ENCODE measurements around the gene CT47A7. TPM values are rescaled to one million over a fixed set of nuclear protein-coding genes. Genes with fewer than 3 reads are reported as not detected.
A peak's percentile ranks its signal among the peaks of the same experiment; 100 is the strongest.
"Not testable (repeated sequence)": the region's sequence is repeated elsewhere in the genome, so short reads cannot be mapped to it uniquely, and the experiment has no call there.

The CT47A7 gene
- polyA plus RNA-seq, 2 of the 4 experiments (the other 2 are of a cell fraction) = not detected

GRCh38 chrX:120999413-120999812 is 43.0 kb upstream of the CT47A7 start:
- FAIRE-seq = peak; percentile 80
- Histone ChIP-seq H3K4me2 (no peak overlapping the region), H3K9me3 (no peaks in the 10 kb centered on the region), H3K4me3 (no peak overlapping the region), H3K27ac (no peak overlapping the region), H3K4me1 (no peaks in the 10 kb centered on the region)
- 46% methylated on average over 3 of the region's 3 CpGs for WGBS (ENCODE audit: missing lambda C conversion rate)
- POLR2A ChIA-PET = no interaction called here
- ATAC-seq = no peak
- no peak for DNase-seq (ENCODE audit: low read depth in 1 of 2, low spot score in 1 of 2)
- TF ChIP-seq HDAC2 (IDR thresholded peaks at IDR 0.05) (no peak), MAFK (IDR thresholded peaks at IDR 0.05; ENCODE audit: partially characterized antibody) (no peak), RCOR1 (IDR thresholded peaks at IDR 0.05; ENCODE audit: low read depth, low read length) (no peak), ZC3H11A (IDR thresholded peaks at IDR 0.05) (no peak), PHF8 (IDR thresholded peaks at IDR 0.05; ENCODE audit: borderline replicate concordance, low read depth) (no peak), GATA3 (IDR thresholded peaks at IDR 0.05; ENCODE audit: borderline replicate concordance) (no peak), EHMT2 (IDR thresholded peaks at IDR 0.05; ENCODE audit: low read depth) (no peak), FOSB (CRISPR knock-in tag; IDR thresholded peaks at IDR 0.05) (no peak), TFCP2L1 (CRISPR knock-in tag; IDR thresholded peaks at IDR 0.05) (no peak), SREBF2 (IDR thresholded peaks at IDR 0.05) (no peak), FOSL2 (IDR thresholded peaks at IDR 0.05) (no peak), FOSL2 (CRISPR knock-in tag; IDR thresholded peaks at IDR 0.05) (no peak), POLR2AphosphoS2 (conservative IDR thresholded peaks at IDR 0.05; ENCODE audit: low read length) (no peak), CHD2 (IDR thresholded peaks at IDR 0.05; ENCODE audit: low read length, partially characterized antibody) (no peak), NPAS2 (CRISPR knock-in tag; IDR thresholded peaks at IDR 0.05; ENCODE audit: borderline replicate concordance) (no peak), FOXS1 (CRISPR knock-in tag; IDR thresholded peaks at IDR 0.05) (no peak), MYC (IDR thresholded peaks at IDR 0.05; ENCODE audit: borderline replicate concordance, low read length) (no peak), RNF2 (IDR thresholded peaks at IDR 0.05; ENCODE audit: borderline replicate concordance, low read depth) (no peak)
- TF ChIP-seq, protein P1, sequence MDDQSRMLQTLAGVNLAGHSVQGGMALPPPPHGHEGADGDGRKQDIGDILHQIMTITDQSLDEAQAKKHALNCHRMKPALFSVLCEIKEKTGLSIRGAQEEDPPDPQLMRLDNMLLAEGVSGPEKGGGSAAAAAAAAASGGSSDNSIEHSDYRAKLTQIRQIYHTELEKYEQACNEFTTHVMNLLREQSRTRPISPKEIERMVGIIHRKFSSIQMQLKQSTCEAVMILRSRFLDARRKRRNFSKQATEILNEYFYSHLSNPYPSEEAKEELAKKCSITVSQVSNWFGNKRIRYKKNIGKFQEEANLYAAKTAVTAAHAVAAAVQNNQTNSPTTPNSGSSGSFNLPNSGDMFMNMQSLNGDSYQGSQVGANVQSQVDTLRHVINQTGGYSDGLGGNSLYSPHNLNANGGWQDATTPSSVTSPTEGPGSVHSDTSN (IDR thresholded peaks at IDR 0.05) = no peak
- CTCF ChIA-PET = no interaction called here

GRCh38 chrX:120985660-120986059 is 29.3 kb upstream of the CT47A7 start, which contains the start of gene CT47A1:
Gene CT47A1 (minus strand): TSS chrX:120985760. CDS start chrX:120985529, 231 bp downstream.
- H3K4me3 ChIP-seq; H3K27ac ChIP-seq; ATAC-seq; DNase-seq (ENCODE audit: low read depth in 1 of 2, low spot score in 1 of 2); FAIRE-seq; CTCF ChIA-PET; H3K4me1 ChIP-seq; H3K9me3 ChIP-seq; H3K4me2 ChIP-seq; POLR2A ChIA-PET: not testable (repeated sequence)
- no CpG with 5 or more reads among the region's 8 CpGs for WGBS (ENCODE audit: missing lambda C conversion rate)

Small RNA genes lying within 50 kb of the gene (small RNA-seq; reads per million reads assigned to genes)
- gene AL670379.1 (0 reads per million in 6 experiments), gene AL670379.10 (0 reads per million in 6 experiments), gene AL670379.11 (0 reads per million in 6 experiments), gene AL670379.12 (0 reads per million in 6 experiments), gene AL670379.2 (0 reads per million in 6 experiments), gene AL670379.3 (0 reads per million in 6 experiments), gene AL670379.4 (0 reads per million in 6 experiments), gene AL670379.5 (0 reads per million in 6 experiments), gene AL670379.6 (0 reads per million in 6 experiments), gene AL670379.7 (0 reads per million in 6 experiments), gene AL670379.8 (0 reads per million in 6 experiments), gene AL670379.9 (0 reads per million in 6 experiments)

Other genes with a start within 250 kb of the CT47A7 start
- gene CT47B1, start 80.7 kb downstream of the CT47A7 start, polyA plus RNA-seq (2011; rRNA removed) = not detected in 2 replicates
- gene CT47B1, start 80.7 kb downstream of the CT47A7 start, polyA plus RNA-seq (2017; fragmentation: RNase III; extraction: RNeasy Plus Mini Kit Qiagen cat#74134 plus additional on column Dnase treatment) = not detected in 3 replicates
- not detected in 2 replicates for gene CT47A11, start 19.4 kb downstream of the CT47A7 start, polyA plus RNA-seq (2011; rRNA removed)
- not detected in 3 replicates for gene CT47A11, start 19.4 kb downstream of the CT47A7 start, polyA plus RNA-seq (2017; fragmentation: RNase III; extraction: RNeasy Plus Mini Kit Qiagen cat#74134 plus additional on column Dnase treatment)
- gene CT47A10, start 14.6 kb downstream of the CT47A7 start, polyA plus RNA-seq (2011; rRNA removed) = not detected in 2 replicates
- not detected in 3 replicates for gene CT47A10, start 14.6 kb downstream of the CT47A7 start, polyA plus RNA-seq (2017; fragmentation: RNase III; extraction: RNeasy Plus Mini Kit Qiagen cat#74134 plus additional on column Dnase treatment)
- gene CT47A9, start 9.7 kb downstream of the CT47A7 start, polyA plus RNA-seq (2011; rRNA removed) = not detected in 2 replicates
- not detected in 3 replicates for gene CT47A9, start 9.7 kb downstream of the CT47A7 start, polyA plus RNA-seq (2017; fragmentation: RNase III; extraction: RNeasy Plus Mini Kit Qiagen cat#74134 plus additional on column Dnase treatment)
- gene CT47A8, start 4.9 kb downstream of the CT47A7 start, polyA plus RNA-seq (2011; rRNA removed) = not detected in 2 replicates
- gene CT47A8, start 4.9 kb downstream of the CT47A7 start, polyA plus RNA-seq (2017; fragmentation: RNase III; extraction: RNeasy Plus Mini Kit Qiagen cat#74134 plus additional on column Dnase treatment) = not detected in 3 replicates
- not detected in 2 replicates for gene CT47A6, start 4.9 kb upstream of the CT47A7 start, polyA plus RNA-seq (2011; rRNA removed)
- not detected in 3 replicates for gene CT47A6, start 4.9 kb upstream of the CT47A7 start, polyA plus RNA-seq (2017; fragmentation: RNase III; extraction: RNeasy Plus Mini Kit Qiagen cat#74134 plus additional on column Dnase treatment)
- gene CT47A5, start 9.7 kb upstream of the CT47A7 start, polyA plus RNA-seq (2011; rRNA removed) = not detected in 2 replicates
- gene CT47A5, start 9.7 kb upstream of the CT47A7 start, polyA plus RNA-seq (2017; fragmentation: RNase III; extraction: RNeasy Plus Mini Kit Qiagen cat#74134 plus additional on column Dnase treatment) = not detected in 3 replicates
- not detected in 2 replicates for gene CT47A4, start 14.6 kb upstream of the CT47A7 start, polyA plus RNA-seq (2011; rRNA removed)
- gene CT47A4, start 14.6 kb upstream of the CT47A7 start, polyA plus RNA-seq (2017; fragmentation: RNase III; extraction: RNeasy Plus Mini Kit Qiagen cat#74134 plus additional on column Dnase treatment) = not detected in 3 replicates
- gene CT47A3, start 19.5 kb upstream of the CT47A7 start, polyA plus RNA-seq (2011; rRNA removed) = not detected in 2 replicates
- gene CT47A3, start 19.5 kb upstream of the CT47A7 start, polyA plus RNA-seq (2017; fragmentation: RNase III; extraction: RNeasy Plus Mini Kit Qiagen cat#74134 plus additional on column Dnase treatment) = not detected in 3 replicates
- not detected in 2 replicates for gene CT47A2, start 24.3 kb upstream of the CT47A7 start, polyA plus RNA-seq (2011; rRNA removed)
- gene CT47A2, start 24.3 kb upstream of the CT47A7 start, polyA plus RNA-seq (2017; fragmentation: RNase III; extraction: RNeasy Plus Mini Kit Qiagen cat#74134 plus additional on column Dnase treatment) = not detected in 3 replicates
- gene CT47A1, start 29.2 kb upstream of the CT47A7 start, polyA plus RNA-seq (2011; rRNA removed) = not detected in 2 replicates
- not detected in 3 replicates for gene CT47A1, start 29.2 kb upstream of the CT47A7 start, polyA plus RNA-seq (2017; fragmentation: RNase III; extraction: RNeasy Plus Mini Kit Qiagen cat#74134 plus additional on column Dnase treatment)
- gene GLUD2, start 91.0 kb upstream of the CT47A7 start, polyA plus RNA-seq (2011; rRNA removed) = 4.2 and 5.1 TPM in 2 replicates
- 2.7 to 2.8 TPM (median 2.8 TPM) in 3 replicates for gene GLUD2, start 91.0 kb upstream of the CT47A7 start, polyA plus RNA-seq (2017; fragmentation: RNase III; extraction: RNeasy Plus Mini Kit Qiagen cat#74134 plus additional on column Dnase treatment)

Data from A549 (cell line).